ENCODE results near the gene PKNOX2.

The PKNOX2 gene

DNA sequence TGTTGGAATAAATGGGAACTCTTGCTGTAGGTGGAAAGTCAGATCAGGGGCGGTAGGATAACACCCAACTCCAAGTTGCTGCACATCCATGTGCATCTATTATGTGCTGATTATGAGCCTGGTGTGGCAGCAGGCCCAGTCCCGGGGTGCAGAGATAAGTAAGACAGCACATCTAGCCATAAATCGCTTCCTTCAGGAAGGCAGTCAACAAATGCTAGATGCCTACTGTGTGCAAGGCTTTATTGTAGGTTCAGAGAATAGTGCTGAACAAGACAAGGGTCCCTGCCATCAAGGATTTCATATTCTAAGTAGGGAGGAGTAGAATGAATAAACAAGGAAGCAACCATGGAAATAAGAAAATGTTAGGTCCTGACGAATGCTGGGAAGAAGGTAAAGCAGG is 110.2 kb downstream of the PKNOX2 start:
- Histone ChIP-seq H3K27ac (ENCODE audit: low read length) (no peak overlapping the region), H4K20me1 (ENCODE audit: insufficient read depth, low read length) (no peaks in the 10 kb centered on the region), H3K9me2 (replicated peaks; ENCODE audit: insufficient read depth, low read length) (no peaks in the 10 kb centered on the region), H2AFZ (ENCODE audit: low read length) (no peak overlapping the region), H3K79me2 (ENCODE audit: low read length) (no peaks in the 10 kb centered on the region), H3K27me3 (replicated peaks; ENCODE audit: insufficient read depth, low read length) (no peaks in the 10 kb centered on the region), H3K36me3 (replicated peaks; ENCODE audit: insufficient read depth, low read length) (no peaks in the 10 kb centered on the region), H3K4me3 (ENCODE audit: low read length) (no peak overlapping the region), H3K4me2 (ENCODE audit: low read depth, low read length) (no peak overlapping the region), H3K9ac (ENCODE audit: low read length) (no peak overlapping the region), H3K9me3 (replicated peaks; ENCODE audit: insufficient read depth, low read length) (no peaks in the 10 kb centered on the region), H3K4me1 (ENCODE audit: low read length) (no peaks in the 10 kb centered on the region), H3F3A (ENCODE audit: insufficient read depth, low read length) (no peaks in the 10 kb centered on the region)
- no peak for TF ChIP-seq CTCF (IDR thresholded peaks at IDR 0.05; ENCODE audit: low read length)
- no peak for TF ChIP-seq EZH2phosphoT487 (IDR thresholded peaks at IDR 0.05; ENCODE audit: low read length)
- no peak for TF ChIP-seq EZH2 (optimal IDR thresholded peaks at IDR 0.05; ENCODE audit: low read depth, low read length)
- DNase-seq, result no peak

GRCh38 chr11:125275905-125276618 is 111.5 kb downstream of the PKNOX2 start:
- no peak overlapping the region for H3K27ac ChIP-seq (ENCODE audit: low read length)
- TF ChIP-seq EZH2phosphoT487 (IDR thresholded peaks at IDR 0.05; ENCODE audit: low read length) (no peak), CTCF (IDR thresholded peaks at IDR 0.05; ENCODE audit: low read length) (no peak), EZH2 (optimal IDR thresholded peaks at IDR 0.05; ENCODE audit: low read depth, low read length) (no peak)
- DNase-seq, result no peak
- H3K36me3 ChIP-seq (replicated peaks; ENCODE audit: insufficient read depth, low read length), result no peaks in the 10 kb centered on the region
- no peaks in the 10 kb centered on the region for H3K9me3 ChIP-seq (replicated peaks; ENCODE audit: insufficient read depth, low read length)
- no peaks in the 10 kb centered on the region for H3K9me2 ChIP-seq (replicated peaks; ENCODE audit: insufficient read depth, low read length)
- no peaks in the 10 kb centered on the region for H3K27me3 ChIP-seq (replicated peaks; ENCODE audit: insufficient read depth, low read length)
- no peak overlapping the region for H2AFZ ChIP-seq (ENCODE audit: low read length)
- H3K9ac ChIP-seq (ENCODE audit: low read length), result no peak overlapping the region
- H3K4me3 ChIP-seq (ENCODE audit: low read length), result no peak overlapping the region
- no peaks in the 10 kb centered on the region for H3F3A ChIP-seq (ENCODE audit: insufficient read depth, low read length)
- no peaks in the 10 kb centered on the region for H4K20me1 ChIP-seq (ENCODE audit: insufficient read depth, low read length)
- H3K79me2 ChIP-seq (ENCODE audit: low read length), result no peaks in the 10 kb centered on the region
- H3K4me1 ChIP-seq (ENCODE audit: low read length), result no peaks in the 10 kb centered on the region
- H3K4me2 ChIP-seq (ENCODE audit: low read depth, low read length), result no peak overlapping the region

DNA sequence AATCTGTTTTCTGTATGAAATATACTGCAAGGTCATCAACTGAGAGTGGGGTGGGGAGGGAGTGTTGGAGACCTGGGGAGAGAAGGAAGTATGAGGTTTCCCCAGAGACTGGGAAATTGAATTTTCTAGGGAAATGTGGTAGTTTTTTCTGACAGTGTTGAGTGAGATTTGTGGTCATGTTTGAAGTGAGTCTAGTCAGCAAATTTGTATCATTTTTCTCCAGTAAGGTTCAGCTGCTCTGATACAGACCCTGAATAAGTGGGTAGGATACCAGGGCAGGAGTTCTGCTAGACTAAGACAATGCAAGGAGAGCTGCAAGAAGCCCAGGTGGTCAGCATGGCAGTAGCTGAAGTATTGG is 112.0 kb downstream of the PKNOX2 start:
- H3K4me3 ChIP-seq (ENCODE audit: low read length), result no peak overlapping the region
- H3K27ac ChIP-seq (ENCODE audit: low read length), result no peak overlapping the region
- H3K36me3 ChIP-seq (replicated peaks; ENCODE audit: insufficient read depth, low read length), result no peaks in the 10 kb centered on the region
- H2AFZ ChIP-seq (ENCODE audit: low read length), result no peak overlapping the region
- H3K9me3 ChIP-seq (replicated peaks; ENCODE audit: insufficient read depth, low read length), result no peaks in the 10 kb centered on the region
- H4K20me1 ChIP-seq (ENCODE audit: insufficient read depth, low read length), result no peaks in the 10 kb centered on the region
- no peak overlapping the region for H3K4me2 ChIP-seq (ENCODE audit: low read depth, low read length)
- no peak for DNase-seq
- H3K4me1 ChIP-seq (ENCODE audit: low read length), result no peaks in the 10 kb centered on the region
- H3K9me2 ChIP-seq (replicated peaks; ENCODE audit: insufficient read depth, low read length), result no peaks in the 10 kb centered on the region
- H3K27me3 ChIP-seq (replicated peaks; ENCODE audit: insufficient read depth, low read length), result no peaks in the 10 kb centered on the region
- TF ChIP-seq EZH2phosphoT487 (IDR thresholded peaks at IDR 0.05; ENCODE audit: low read length), result no peak
- no peak overlapping the region for H3K9ac ChIP-seq (ENCODE audit: low read length)
- no peaks in the 10 kb centered on the region for H3F3A ChIP-seq (ENCODE audit: insufficient read depth, low read length)
- H3K79me2 ChIP-seq (ENCODE audit: low read length), result no peaks in the 10 kb centered on the region

DNA sequence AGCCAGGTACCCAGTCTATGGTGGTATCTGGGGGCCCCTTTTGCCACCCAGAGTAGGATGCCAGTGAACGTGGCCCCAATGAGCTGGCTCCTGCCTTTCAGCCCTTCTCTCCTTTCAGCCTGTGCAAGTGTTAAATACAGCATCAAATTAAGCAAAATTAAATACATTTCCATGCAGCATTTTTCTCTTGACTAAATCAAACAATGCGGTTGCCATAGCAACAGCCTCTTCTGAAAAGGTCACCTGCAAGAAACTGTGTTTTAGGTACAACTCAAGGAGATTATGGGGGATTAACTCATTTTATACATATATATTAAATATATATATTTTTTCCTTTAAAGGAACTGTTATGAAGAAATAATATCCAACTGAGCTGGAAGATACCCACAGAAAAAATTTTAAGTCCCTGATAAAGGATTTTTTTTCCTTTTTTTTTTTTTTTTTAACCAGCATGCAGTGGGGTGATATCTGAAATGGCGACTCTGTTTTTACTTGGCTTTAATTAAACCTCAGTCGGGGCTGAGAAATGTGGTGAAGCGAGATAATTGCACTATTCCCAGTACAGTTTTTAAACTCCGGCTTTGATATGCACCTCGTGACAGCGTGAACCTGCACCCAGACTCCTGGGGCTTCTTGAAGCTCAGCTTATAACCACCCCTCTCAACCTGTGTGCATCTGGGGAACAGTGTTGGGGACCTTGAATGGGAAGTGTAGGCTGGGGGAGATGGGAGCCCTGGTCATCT is 115.3 kb downstream of the PKNOX2 start:
- Histone ChIP-seq H3K36me3 (replicated peaks; ENCODE audit: insufficient read depth, low read length) (no peaks in the 10 kb centered on the region), H3K9me2 (replicated peaks; ENCODE audit: insufficient read depth, low read length) (no peaks in the 10 kb centered on the region), H3K4me3 (ENCODE audit: low read length) (no peak overlapping the region), H3K27ac (ENCODE audit: low read length) (no peak overlapping the region), H2AFZ (ENCODE audit: low read length) (no peak overlapping the region), H3K4me2 (ENCODE audit: low read depth, low read length) (no peak overlapping the region), H4K20me1 (ENCODE audit: insufficient read depth, low read length) (no peaks in the 10 kb centered on the region), H3K9me3 (replicated peaks; ENCODE audit: insufficient read depth, low read length) (no peaks in the 10 kb centered on the region), H3K27me3 (replicated peaks; ENCODE audit: insufficient read depth, low read length) (no peaks in the 10 kb centered on the region), H3K9ac (ENCODE audit: low read length) (no peak overlapping the region), H3K79me2 (ENCODE audit: low read length) (no peaks in the 10 kb centered on the region), H3K4me1 (ENCODE audit: low read length) (no peaks in the 10 kb centered on the region), H3F3A (ENCODE audit: insufficient read depth, low read length) (no peaks in the 10 kb centered on the region)
- TF ChIP-seq EZH2phosphoT487 (IDR thresholded peaks at IDR 0.05; ENCODE audit: low read length), result no peak
- no peak for TF ChIP-seq CTCF (IDR thresholded peaks at IDR 0.05; ENCODE audit: low read length)
- TF ChIP-seq EZH2 (optimal IDR thresholded peaks at IDR 0.05; ENCODE audit: low read depth, low read length), result no peak
- no peak for DNase-seq
